ENCODE measurements around the gene SH3D21.

Gene SH3D21

GRCh38 chr1:36359911-36360550, 53.9 kb downstream of the SH3D21 start:
- peak; percentile 41 for DNase-seq

GRCh38 chr1:36365381-36365780, 59.2 kb downstream of the SH3D21 start:
- DNase-seq: no peak

GRCh38 chr1:36366091-36366661, 60.0 kb downstream of the SH3D21 start:
- DNase-seq: peak; percentile 70

- DNase-seq: peak; percentile 53
These were observed 60.9 kb downstream of the SH3D21 start for GRCh38 chr1:36367066-36367465.

- DNase-seq: no peak
These were observed 61.6 kb downstream of the SH3D21 start for GRCh38 chr1:36367798-36368197.

GRCh38 chr1:36369061-36369861, 63.1 kb downstream of the SH3D21 start:
- DNase-seq: peak; percentile 86

Data from CD4-positive, alpha-beta T cell treated with Interleukin-10 for 1 hour (primary cell).